Non-pigmented ciliary epithelial cell (primary cell): ENCODE measurements around the gene FAM90A1.
"Not testable (repeated sequence)": the region's sequence is repeated elsewhere in the genome, so short reads cannot be mapped to it uniquely, and the experiment has no call there.

Experiments used
- DNase-seq: peaks from one replicate; pipeline ENCODE4 v3.0.0-alpha.2; 2010; ENCODE audit warnings: low read depth

The FAM90A1 gene

DNA sequence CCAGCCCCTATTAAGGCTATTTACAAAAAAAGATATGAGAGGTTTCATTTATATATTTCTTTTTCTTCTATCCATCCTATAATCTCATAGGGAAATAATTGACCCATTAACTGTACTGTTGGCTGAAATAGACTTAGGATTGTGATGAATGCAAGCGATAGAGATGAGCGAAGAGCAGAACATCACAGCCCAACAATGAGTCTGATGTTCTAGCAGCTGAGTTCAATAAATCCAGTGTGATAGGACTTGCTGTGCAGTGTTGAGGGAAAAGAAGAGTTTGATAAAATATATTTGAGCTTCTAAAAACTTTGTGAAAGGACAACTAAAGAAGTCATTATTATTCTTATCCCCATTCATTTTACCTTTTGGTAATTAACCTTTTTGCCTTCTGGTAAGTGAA, 54.5 kb downstream of the FAM90A1 start:
- not testable (repeated sequence) for DNase-seq
